Retinal pigment epithelial cell (primary cell): Measurements from ENCODE around the gene PGM5.

Source experiments
- DNase-seq: peaks from one replicate; pipeline ENCODE4 v3.0.0-alpha.2; 2010; ENCODE audit warnings: low read depth
- H3K4me3 ChIP-seq: 2 replicates; pipeline ENCODE4 v1.5.1; 2011; ENCODE audit warnings: mild to moderate bottlenecking, low read length, control low read depth, moderate library complexity
- CTCF ChIP-seq: conservative IDR thresholded peaks from 2 replicates; pipeline ENCODE4 v1.5.1; 2011; ENCODE audit warnings: low read depth, low read length, control low read depth, inconsistent platforms

The PGM5 gene

DNA sequence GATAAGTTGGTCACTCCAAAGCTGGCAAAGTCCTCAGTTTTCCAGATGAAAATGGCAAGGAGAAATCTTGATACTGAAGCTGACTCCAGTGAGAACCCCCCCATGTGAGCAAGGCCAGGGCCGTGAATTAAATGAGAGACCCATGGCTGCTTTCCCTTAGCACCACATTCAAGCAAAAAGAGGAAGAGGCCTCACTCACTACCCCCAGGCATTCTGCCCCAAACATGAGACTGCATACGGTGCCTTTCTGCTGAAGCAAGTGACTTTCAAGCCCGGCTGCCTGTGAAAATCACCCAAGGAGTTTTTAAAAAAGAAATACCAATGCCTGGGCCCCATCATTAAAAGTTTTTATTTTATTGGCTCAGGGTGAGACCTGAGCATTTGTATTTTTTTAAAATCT lies 117.4 kb downstream of the PGM5 start:
- H3K4me3 ChIP-seq = no peak overlapping the region
- DNase-seq = no peak
- no peak for TF ChIP-seq CTCF

- no peak overlapping the region for H3K4me3 ChIP-seq
- no peak for TF ChIP-seq CTCF
- DNase-seq = no peak
Observed at GRCh38 chr9:68476422-68476821, 120.0 kb downstream of the PGM5 start.

GRCh38 chr9:68476847-68477246 lies 120.4 kb downstream of the PGM5 start:
- H3K4me3 ChIP-seq = no peak overlapping the region
- DNase-seq = no peak
- TF ChIP-seq CTCF = no peak

DNA sequence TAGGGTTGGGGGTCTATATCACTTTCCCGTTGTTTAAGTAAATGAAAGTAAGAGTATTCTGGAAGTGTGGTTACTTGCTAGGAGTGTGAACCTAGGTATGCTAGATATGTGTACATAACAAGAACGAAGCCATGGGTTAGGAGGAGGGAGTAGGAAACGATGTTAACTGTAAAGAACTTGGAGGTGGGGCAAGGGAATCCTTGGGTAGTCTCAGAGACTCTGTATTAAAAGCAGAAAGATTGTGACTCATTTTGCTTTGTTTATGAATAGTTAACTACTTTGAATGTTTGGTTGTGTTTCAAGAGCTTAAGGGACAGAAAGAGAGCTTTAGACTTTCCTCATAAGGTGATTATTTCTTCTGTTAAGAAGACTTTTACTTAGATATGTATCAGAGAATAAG lies 124.4 kb downstream of the PGM5 start:
- no peak for TF ChIP-seq CTCF
- H3K4me3 ChIP-seq = no peak overlapping the region
- DNase-seq = no peak

DNA sequence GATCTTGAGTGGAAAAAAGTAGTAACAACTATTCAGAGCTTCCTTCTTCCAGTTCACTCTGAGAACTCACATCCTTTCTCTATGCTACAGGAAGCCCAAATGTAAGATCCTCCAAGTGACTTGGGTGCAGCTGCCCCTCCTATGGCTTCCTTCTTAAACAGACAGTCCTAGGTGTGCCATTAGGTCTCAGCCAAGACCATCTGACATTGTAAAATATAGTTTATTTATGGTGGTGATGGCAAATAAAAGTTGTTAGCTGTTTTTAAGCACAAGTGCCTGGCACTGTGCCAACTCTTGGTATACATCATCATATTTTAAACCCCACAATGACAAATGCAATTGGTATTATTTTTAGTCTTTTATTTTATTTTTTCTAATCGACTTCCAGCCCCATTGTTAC lies 126.1 kb downstream of the PGM5 start:
- DNase-seq = no peak

DNA sequence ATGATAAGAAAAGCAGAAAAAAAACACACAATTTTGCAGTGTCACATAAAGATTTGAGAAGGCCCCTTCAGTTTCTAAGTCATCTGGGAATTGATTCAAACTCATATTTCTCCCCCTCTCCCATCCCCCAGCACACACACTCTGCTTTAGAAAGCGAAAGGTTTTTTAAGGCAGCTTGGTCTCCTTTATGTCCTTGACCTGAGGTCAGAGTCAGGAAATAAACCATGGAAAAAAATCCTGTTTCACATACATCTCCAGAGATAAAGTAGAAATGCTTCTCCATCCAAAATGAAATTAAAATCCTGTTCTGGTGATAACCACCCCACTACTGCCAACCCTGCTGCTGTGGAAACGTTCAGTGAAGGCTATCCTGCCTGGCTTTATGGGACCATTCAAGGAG lies 131.7 kb downstream of the PGM5 start:
- no peak overlapping the region for H3K4me3 ChIP-seq
- no peak for TF ChIP-seq CTCF

More for the DNA sequence above, 126.1 kb downstream of the PGM5 start:
- TF ChIP-seq CTCF = no peak
- H3K4me3 ChIP-seq = no peak overlapping the region

GRCh38 chr9:68489646-68490045 lies 133.2 kb downstream of the PGM5 start:
- no peak for TF ChIP-seq CTCF
- H3K4me3 ChIP-seq = no peak overlapping the region
- DNase-seq = peak; percentile 98

More for the DNA sequence above, 131.7 kb downstream of the PGM5 start:
- no peak for DNase-seq
